K562 treated with DMSO at 1 percent for 48 hours (cell line): ENCODE results near the gene BRK1. TPM values are rescaled to one million over a fixed set of nuclear protein-coding genes. Genes with fewer than 3 reads are reported as not detected.

Experiments
- total RNA-seq: library from RNA; unstranded; fragments of 300-600 nt; gene quantifications from 2 replicates; pipeline ENCODE4 v1.2.3, GENCODE V29; 2022; ENCODE audit warnings: low replicate concordance; ENCODE audit errors: extremely low read depth

Gene BRK1
- not detected in 2 replicates for total RNA-seq

GRCh38 chr3:10115326-10116137, at the start of gene BRK1:
TSS of gene BRK1 (plus strand) at chr3:10115675. CDS start at chr3:10115702, 27 bp downstream.

DNA sequence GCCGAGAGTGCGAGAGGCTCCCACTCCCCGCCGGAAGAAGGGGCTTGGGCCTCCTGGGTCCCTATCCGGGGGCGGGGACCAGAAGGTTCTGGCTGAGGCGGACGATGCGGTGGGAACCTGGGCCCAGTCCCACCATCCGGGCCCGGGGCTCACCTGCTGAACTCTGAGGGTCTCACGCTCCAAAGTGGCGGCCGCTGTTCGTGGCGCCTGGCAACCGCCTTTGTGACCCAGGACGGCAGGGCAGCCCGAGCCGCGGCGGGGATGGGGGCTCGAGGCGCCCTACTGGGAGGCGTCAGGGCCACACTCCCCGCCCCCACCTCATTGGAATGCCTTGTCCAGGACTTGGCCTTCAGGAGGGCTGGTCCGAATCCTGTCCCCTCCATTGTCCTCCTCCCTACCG, 7.4 kb upstream of the BRK1 start, which contains the start of gene FANCD2OS:
Gene FANCD2OS, minus strand, starts transcription at position 165 of the 400 bp plus-strand sequence. CDS start 3,481 bp downstream, outside the sequence.

DNA sequence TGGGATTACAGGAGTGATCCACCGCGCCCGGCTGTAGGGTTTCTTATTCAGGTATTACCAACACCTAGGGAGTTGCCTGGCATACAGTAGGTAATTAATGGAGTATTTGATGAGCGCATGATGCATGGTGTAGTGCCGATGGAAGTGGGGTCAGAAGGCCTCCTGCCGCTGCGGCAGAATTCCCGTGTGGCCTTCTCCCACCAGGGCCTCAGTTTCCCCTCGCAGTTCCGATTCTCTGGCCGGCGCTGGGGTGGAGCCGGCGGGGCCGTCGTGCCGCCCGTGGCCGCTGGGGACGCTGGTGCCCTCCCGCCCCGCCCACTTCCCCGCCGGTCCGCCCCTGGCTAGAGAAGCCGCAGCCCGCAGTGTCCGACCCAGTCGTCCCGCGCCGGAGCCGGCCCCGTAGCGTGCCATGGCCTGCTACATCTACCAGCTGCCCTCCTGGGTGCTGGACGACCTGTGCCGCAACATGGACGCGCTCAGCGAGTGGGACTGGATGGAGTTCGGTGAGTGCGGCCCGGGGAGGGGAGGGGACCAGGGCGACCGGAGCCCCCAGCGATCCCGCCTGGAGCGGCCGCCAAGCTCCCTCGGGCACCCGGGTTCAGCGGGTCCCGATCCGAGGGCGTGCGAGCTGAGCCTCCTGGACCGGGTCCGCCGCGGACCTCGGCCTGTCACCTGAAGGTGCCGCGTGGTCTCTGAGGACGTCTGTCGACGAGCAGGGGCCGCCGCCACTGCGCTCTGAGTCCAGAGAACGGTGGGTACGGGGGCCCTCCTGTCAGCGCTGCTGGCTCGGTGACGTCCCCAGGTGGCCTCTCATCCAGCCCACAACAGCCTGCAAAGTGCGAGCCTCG, 49.3 kb downstream of the BRK1 start, which contains the start of gene IRAK2:
Gene IRAK2, plus strand, starts transcription at position 374 of the 848 bp plus-strand sequence. Its CDS starts 36 bp downstream, at position 410.

Other genes with a start within 250 kb of the BRK1 start
- gene CIDEC, start 235.4 kb upstream of the BRK1 start, total RNA-seq: not detected in 2 replicates
- not detected in 2 replicates for gene JAGN1, start 225.1 kb upstream of the BRK1 start, total RNA-seq
- gene IL17RE, start 212.8 kb upstream of the BRK1 start, total RNA-seq: not detected in 2 replicates
- not detected in 2 replicates for gene IL17RC, start 198.6 kb upstream of the BRK1 start, total RNA-seq
- not detected in 2 replicates for gene CRELD1, start 181.8 kb upstream of the BRK1 start, total RNA-seq
- not detected in 2 replicates for gene PRRT3, start 163.3 kb upstream of the BRK1 start, total RNA-seq
- not detected in 2 replicates for gene EMC3, start 128.8 kb upstream of the BRK1 start, total RNA-seq
- not detected in 2 replicates for gene FANCD2, start 89.2 kb upstream of the BRK1 start, total RNA-seq
- gene FANCD2OS, start 7.4 kb upstream of the BRK1 start, total RNA-seq: not detected in 2 replicates
- gene VHL, start 26.1 kb downstream of the BRK1 start, total RNA-seq: not detected in 2 replicates
- not detected in 2 replicates for gene IRAK2, start 49.2 kb downstream of the BRK1 start, total RNA-seq
- gene TATDN2, start 132.8 kb downstream of the BRK1 start, total RNA-seq: not detected in 2 replicates
- gene GHRL, start 177.3 kb downstream of the BRK1 start, total RNA-seq: not detected in 2 replicates
- gene SEC13, start 205.4 kb downstream of the BRK1 start, total RNA-seq: not detected in 2 replicates